GM12875 (cell line): ENCODE measurements around the gene CEACAM6.

Experiments
- H3K4me3 ChIP-seq: one replicate; pipeline ENCODE4 v1.5.1; 2011; ENCODE audit warnings: low read depth, low read length, control low read depth
- TF ChIP-seq, protein P1 (sequence below): IDR thresholded peaks from 2 replicates; pipeline ENCODE4 v1.5.1; 2011; ENCODE audit warnings: low read depth, mild to moderate bottlenecking, control low read depth, inconsistent platforms, low read length, moderate library complexity, borderline replicate concordance; ENCODE audit not compliant: insufficient read depth

CEACAM6 gene

DNA sequence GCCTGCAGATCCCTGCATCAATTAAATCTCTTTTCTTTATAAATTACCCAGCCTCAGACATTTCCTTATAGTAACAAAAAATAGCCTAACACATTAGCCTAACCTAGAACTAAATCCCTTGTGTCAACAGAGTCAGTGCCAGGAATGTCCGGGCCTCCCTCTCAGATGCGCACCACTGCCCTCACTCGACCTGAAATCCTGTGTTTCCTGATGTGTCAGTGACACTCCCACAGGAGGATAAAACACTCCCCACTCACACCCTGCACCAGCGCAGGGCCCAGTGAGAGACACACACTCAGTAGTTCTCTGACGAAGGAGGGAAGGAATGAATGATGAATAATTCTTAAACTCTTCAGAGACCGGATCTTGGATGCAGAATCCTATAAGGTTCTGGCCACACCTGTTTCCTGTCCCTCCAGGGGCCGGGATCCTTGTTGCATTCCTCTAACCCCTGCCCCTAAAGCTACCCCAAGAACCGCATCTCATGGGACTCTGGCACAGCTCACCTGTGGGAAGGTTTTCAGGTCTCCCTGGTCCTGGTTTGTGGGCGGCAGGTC lies 44.2 kb downstream of the CEACAM6 start:
- no peak overlapping the region for H3K4me3 ChIP-seq
- TF ChIP-seq, protein P1, sequence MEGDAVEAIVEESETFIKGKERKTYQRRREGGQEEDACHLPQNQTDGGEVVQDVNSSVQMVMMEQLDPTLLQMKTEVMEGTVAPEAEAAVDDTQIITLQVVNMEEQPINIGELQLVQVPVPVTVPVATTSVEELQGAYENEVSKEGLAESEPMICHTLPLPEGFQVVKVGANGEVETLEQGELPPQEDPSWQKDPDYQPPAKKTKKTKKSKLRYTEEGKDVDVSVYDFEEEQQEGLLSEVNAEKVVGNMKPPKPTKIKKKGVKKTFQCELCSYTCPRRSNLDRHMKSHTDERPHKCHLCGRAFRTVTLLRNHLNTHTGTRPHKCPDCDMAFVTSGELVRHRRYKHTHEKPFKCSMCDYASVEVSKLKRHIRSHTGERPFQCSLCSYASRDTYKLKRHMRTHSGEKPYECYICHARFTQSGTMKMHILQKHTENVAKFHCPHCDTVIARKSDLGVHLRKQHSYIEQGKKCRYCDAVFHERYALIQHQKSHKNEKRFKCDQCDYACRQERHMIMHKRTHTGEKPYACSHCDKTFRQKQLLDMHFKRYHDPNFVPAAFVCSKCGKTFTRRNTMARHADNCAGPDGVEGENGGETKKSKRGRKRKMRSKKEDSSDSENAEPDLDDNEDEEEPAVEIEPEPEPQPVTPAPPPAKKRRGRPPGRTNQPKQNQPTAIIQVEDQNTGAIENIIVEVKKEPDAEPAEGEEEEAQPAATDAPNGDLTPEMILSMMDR = no peak

DNA sequence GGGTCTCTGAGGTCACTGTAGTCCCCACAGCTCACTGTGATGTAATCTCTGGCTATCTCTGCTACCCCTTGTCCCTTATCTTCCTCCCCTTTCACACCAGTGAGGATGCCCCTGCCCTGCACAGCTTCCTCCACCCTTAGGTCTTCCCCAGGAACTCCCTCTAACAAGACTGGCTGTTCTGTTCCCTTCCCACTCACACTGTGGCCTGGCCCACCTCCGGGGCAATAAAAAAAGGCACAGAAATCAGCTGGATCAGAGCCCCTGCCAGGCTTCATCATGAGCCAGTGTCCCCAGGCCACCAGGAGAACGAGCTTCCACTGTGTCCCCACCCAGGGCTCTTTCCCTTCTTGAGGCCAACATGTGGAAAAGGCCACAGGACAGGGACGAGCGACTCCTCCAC lies 45.7 kb downstream of the CEACAM6 start:
- TF ChIP-seq, protein P1 = no peak
- no peak overlapping the region for H3K4me3 ChIP-seq

- H3K4me3 ChIP-seq = no peak overlapping the region
- TF ChIP-seq, protein P1 = no peak
Measured at GRCh38 chr19:41801792-41802211, 46.5 kb downstream of the CEACAM6 start.

GRCh38 chr19:41802770-41803169 lies 47.4 kb downstream of the CEACAM6 start:
- TF ChIP-seq, protein P1 = no peak
- no peak overlapping the region for H3K4me3 ChIP-seq

- TF ChIP-seq, protein P1 = no peak
- no peak overlapping the region for H3K4me3 ChIP-seq
Measured at GRCh38 chr19:41804336-41804735, 49.0 kb downstream of the CEACAM6 start.

- TF ChIP-seq, protein P1 = no peak
- H3K4me3 ChIP-seq = no peak overlapping the region
Measured at GRCh38 chr19:41807176-41807575, 51.8 kb downstream of the CEACAM6 start.
